NCI-H345 (cell line): Measurements from ENCODE around the gene ATP4A.

Source experiments
- DNase-seq: peaks from one replicate; lab custom pipeline; 2025; lab: John Stamatoyannopoulos, UW

Gene ATP4A

GRCh38 chr19:35549174-35549788 is 14.2 kb downstream of the ATP4A start:
- DNase-seq, result peak; percentile 88

- no peak for DNase-seq
These were observed 16.9 kb downstream of the ATP4A start for GRCh38 chr19:35546532-35546931.

GRCh38 chr19:35545855-35546381 is 17.5 kb downstream of the ATP4A start:
- peak; percentile 60 for DNase-seq

GRCh38 chr19:35545001-35545854 is 18.2 kb downstream of the ATP4A start, which contains the start of gene TMEM147:
TSS of gene TMEM147 (plus strand) at chr19:35545626. CDS start at chr19:35545740, 114 bp downstream.
- peak; percentile 96 for DNase-seq

- DNase-seq, result no peak
These were observed 19.2 kb downstream of the ATP4A start for GRCh38 chr19:35544110-35544802.

- no peak for DNase-seq
These were observed 20.0 kb downstream of the ATP4A start for GRCh38 chr19:35543280-35544109.

- DNase-seq, result no peak
These were observed 21.2 kb downstream of the ATP4A start for GRCh38 chr19:35542209-35542608.

GRCh38 chr19:35540356-35540927 is 23.0 kb downstream of the ATP4A start:
- no peak for DNase-seq

GRCh38 chr19:35539850-35540249 is 23.6 kb downstream of the ATP4A start:
- no peak for DNase-seq

- no peak for DNase-seq
These were observed 24.1 kb downstream of the ATP4A start for GRCh38 chr19:35539314-35539713.

- DNase-seq, result peak; percentile 44
These were observed 28.5 kb downstream of the ATP4A start for GRCh38 chr19:35534803-35535480.

- no peak for DNase-seq
These were observed 29.6 kb downstream of the ATP4A start for GRCh38 chr19:35533822-35534392.

GRCh38 chr19:35533201-35533821 is 30.1 kb downstream of the ATP4A start, which contains the start of gene GAPDHS:
TSS of gene GAPDHS (plus strand) at chr19:35533456. CDS start at chr19:35533528, 72 bp downstream.
- DNase-seq, result no peak

- peak; percentile 95 for DNase-seq
These were observed 32.2 kb downstream of the ATP4A start for GRCh38 chr19:35531291-35531690.

- no peak for DNase-seq
These were observed 33.9 kb downstream of the ATP4A start for GRCh38 chr19:35529241-35530218.

- DNase-seq, result no peak
These were observed 35.0 kb downstream of the ATP4A start, which contains the start of gene SBSN for GRCh38 chr19:35528218-35529038. TSS of gene SBSN (minus strand) at chr19:35528311. CDS start at chr19:35528281, 30 bp downstream.

GRCh38 chr19:35525873-35526272 is 37.6 kb downstream of the ATP4A start:
- DNase-seq, result no peak
